Measurements from ENCODE around the gene MBNL2. TPM values are rescaled to one million over a fixed set of nuclear protein-coding genes. Genes with fewer than 3 reads are reported as not detected.
A peak's percentile ranks its signal among the peaks of the same experiment; 100 is the strongest.

MBNL2 gene
- total and polyA plus RNA-seq, 2 of the 13 experiments (the other 11 are each of a cell fraction or from before 2014, with no cell fraction given), result 30.8 to 59.0 TPM

DNA sequence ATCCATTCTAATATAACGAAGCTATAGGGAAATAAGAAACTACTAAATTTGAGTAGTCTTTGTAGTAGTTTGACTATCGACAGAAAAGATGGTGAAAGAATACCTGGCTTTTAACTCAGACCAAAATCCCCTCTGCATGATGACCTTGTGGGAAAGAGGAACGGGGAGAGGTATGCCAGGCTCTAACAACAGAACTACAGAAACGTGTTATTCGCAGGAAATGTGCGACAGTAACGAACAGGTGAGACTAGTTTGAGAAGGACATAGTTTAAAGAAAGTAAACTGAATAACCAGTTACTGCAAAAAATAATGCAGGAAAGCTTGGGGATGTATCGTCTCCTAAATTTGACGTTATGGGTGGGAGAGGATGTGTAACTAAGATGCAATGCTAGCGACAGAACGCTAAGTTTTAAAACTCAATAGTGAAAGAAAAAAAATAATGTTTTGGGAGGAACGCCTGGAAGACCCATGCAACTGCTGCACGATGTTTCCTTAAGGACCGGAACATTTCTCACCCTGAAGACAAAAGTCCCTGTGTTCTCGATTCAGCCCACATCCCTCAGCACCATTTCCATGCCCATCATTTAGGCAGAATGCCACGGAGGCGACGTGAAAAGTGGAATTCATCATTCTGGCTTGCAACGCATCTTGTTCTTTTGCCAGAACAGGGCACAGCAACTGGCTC is 210.2 kb downstream of the MBNL2 start (continued):
- TF ChIP-seq PLSCR1 (CRISPR knock-in tag; IDR thresholded peaks at IDR 0.05; ENCODE audit: borderline replicate concordance), result no peak
- no peak for TF ChIP-seq GATAD1 (CRISPR knock-in tag; IDR thresholded peaks at IDR 0.05)
- peak; percentile 68 for TF ChIP-seq PHF8 (CRISPR knock-in tag; IDR thresholded peaks at IDR 0.05)
- 0 out of 2 replicates have a peak, but pooled peaks have one; percentile 84 for TF ChIP-seq HMGA1 (CRISPR knock-in tag; conservative IDR thresholded peaks at IDR 0.05)
- TF ChIP-seq DMAP1 (CRISPR knock-in tag; IDR thresholded peaks at IDR 0.05), result no peak
- TF ChIP-seq HMGXB4 (CRISPR knock-in tag; IDR thresholded peaks at IDR 0.05; ENCODE audit: borderline replicate concordance in 1 of 2, low read depth in 1 of 2), result 0 out of 4 replicates have a peak, but pooled peaks of 1 of the 2 experiments have one; percentile 34
- TF ChIP-seq, protein P1, sequence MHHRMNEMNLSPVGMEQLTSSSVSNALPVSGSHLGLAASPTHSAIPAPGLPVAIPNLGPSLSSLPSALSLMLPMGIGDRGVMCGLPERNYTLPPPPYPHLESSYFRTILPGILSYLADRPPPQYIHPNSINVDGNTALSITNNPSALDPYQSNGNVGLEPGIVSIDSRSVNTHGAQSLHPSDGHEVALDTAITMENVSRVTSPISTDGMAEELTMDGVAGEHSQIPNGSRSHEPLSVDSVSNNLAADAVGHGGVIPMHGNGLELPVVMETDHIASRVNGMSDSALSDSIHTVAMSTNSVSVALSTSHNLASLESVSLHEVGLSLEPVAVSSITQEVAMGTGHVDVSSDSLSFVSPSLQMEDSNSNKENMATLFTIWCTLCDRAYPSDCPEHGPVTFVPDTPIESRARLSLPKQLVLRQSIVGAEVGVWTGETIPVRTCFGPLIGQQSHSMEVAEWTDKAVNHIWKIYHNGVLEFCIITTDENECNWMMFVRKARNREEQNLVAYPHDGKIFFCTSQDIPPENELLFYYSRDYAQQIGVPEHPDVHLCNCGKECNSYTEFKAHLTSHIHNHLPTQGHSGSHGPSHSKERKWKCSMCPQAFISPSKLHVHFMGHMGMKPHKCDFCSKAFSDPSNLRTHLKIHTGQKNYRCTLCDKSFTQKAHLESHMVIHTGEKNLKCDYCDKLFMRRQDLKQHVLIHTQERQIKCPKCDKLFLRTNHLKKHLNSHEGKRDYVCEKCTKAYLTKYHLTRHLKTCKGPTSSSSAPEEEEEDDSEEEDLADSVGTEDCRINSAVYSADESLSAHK (CRISPR knock-in tag; IDR thresholded peaks at IDR 0.05; ENCODE audit: borderline replicate concordance), result no peak
- TF ChIP-seq, protein P2, sequence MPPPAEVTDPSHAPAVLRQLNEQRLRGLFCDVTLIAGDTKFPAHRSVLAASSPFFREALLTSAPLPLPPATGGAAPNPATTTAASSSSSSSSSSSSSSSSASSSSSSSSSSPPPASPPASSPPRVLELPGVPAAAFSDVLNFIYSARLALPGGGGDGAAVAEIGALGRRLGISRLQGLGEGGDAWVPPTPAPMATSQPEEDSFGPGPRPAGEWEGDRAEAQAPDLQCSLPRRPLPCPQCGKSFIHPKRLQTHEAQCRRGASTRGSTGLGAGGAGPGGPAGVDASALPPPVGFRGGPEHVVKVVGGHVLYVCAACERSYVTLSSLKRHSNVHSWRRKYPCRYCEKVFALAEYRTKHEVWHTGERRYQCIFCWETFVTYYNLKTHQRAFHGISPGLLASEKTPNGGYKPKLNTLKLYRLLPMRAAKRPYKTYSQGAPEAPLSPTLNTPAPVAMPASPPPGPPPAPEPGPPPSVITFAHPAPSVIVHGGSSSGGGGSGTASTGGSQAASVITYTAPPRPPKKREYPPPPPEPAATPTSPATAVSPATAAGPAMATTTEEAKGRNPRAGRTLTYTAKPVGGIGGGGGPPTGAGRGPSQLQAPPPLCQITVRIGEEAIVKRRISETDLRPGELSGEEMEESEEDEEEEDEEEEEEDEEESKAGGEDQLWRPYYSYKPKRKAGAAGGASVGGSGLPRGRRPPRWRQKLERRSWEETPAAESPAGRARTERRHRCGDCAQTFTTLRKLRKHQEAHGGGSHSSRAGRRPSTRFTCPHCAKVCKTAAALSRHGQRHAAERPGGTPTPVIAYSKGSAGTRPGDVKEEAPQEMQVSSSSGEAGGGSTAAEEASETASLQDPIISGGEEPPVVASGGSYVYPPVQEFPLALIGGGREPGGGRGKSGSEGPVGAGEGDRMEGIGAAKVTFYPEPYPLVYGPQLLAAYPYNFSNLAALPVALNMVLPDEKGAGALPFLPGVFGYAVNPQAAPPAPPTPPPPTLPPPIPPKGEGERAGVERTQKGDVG (CRISPR knock-in tag; IDR thresholded peaks at IDR 0.05; ENCODE audit: borderline replicate concordance), result no peak
- TF ChIP-seq ZNF567 (CRISPR knock-in tag; IDR thresholded peaks at IDR 0.05; ENCODE audit: borderline replicate concordance), result no peak
- TF ChIP-seq, protein P3, sequence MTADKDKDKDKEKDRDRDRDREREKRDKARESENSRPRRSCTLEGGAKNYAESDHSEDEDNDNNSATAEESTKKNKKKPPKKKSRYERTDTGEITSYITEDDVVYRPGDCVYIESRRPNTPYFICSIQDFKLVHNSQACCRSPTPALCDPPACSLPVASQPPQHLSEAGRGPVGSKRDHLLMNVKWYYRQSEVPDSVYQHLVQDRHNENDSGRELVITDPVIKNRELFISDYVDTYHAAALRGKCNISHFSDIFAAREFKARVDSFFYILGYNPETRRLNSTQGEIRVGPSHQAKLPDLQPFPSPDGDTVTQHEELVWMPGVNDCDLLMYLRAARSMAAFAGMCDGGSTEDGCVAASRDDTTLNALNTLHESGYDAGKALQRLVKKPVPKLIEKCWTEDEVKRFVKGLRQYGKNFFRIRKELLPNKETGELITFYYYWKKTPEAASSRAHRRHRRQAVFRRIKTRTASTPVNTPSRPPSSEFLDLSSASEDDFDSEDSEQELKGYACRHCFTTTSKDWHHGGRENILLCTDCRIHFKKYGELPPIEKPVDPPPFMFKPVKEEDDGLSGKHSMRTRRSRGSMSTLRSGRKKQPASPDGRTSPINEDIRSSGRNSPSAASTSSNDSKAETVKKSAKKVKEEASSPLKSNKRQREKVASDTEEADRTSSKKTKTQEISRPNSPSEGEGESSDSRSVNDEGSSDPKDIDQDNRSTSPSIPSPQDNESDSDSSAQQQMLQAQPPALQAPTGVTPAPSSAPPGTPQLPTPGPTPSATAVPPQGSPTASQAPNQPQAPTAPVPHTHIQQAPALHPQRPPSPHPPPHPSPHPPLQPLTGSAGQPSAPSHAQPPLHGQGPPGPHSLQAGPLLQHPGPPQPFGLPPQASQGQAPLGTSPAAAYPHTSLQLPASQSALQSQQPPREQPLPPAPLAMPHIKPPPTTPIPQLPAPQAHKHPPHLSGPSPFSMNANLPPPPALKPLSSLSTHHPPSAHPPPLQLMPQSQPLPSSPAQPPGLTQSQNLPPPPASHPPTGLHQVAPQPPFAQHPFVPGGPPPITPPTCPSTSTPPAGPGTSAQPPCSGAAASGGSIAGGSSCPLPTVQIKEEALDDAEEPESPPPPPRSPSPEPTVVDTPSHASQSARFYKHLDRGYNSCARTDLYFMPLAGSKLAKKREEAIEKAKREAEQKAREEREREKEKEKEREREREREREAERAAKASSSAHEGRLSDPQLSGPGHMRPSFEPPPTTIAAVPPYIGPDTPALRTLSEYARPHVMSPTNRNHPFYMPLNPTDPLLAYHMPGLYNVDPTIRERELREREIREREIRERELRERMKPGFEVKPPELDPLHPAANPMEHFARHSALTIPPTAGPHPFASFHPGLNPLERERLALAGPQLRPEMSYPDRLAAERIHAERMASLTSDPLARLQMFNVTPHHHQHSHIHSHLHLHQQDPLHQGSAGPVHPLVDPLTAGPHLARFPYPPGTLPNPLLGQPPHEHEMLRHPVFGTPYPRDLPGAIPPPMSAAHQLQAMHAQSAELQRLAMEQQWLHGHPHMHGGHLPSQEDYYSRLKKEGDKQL (CRISPR knock-in tag; IDR thresholded peaks at IDR 0.05; ENCODE audit: low read depth), result no peak
- TF ChIP-seq DNMT1 (CRISPR knock-in tag; IDR thresholded peaks at IDR 0.05), result no peak
- TF ChIP-seq ZNF557 (CRISPR knock-in tag; IDR thresholded peaks at IDR 0.05), result no peak
- TF ChIP-seq DDIT3 (CRISPR knock-in tag; IDR thresholded peaks at IDR 0.05), result no peak
